Left lung (tissue), 10 donors: ENCODE data around the gene SLC12A3. TPM values are rescaled to one million over a fixed set of nuclear protein-coding genes. Genes with fewer than 3 reads are reported as not detected.
"Not testable (repeated sequence)": the region's sequence is repeated elsewhere in the genome, so short reads cannot be mapped to it uniquely, and the experiment has no call there.

Experiments used
- ATAC-seq: fragments of 200-7000 bp; cut with Tn5 transposase; one replicate; pipeline ENCODE4 v1.9.1; 2020; ENCODE audit warnings: moderate library complexity
- DNase-seq, 4 donors: peaks; one replicate each; pipeline ENCODE4 v3.0.0-alpha.2; 2013 to 2020
- H3K27ac ChIP-seq, 2 donors: fragments of 200-600 bp; sonication (generic) in 1 of 2; one replicate each; pipeline versions ENCODE4 v1.5.0 to v1.8.0; 2020 to 2021
- H3K27me3 ChIP-seq, 2 donors: fragments of 200-600 bp; sonication (generic) in 1 of 2; one replicate each; pipeline versions ENCODE4 v1.5.0 to v1.8.0; 2020 to 2021
- H3K36me3 ChIP-seq, 2 donors: fragments of 200-600 bp; sonication (generic) in 1 of 2; one replicate each; pipeline versions ENCODE4 v1.5.0 to v1.8.0; 2020 to 2021
- H3K4me1 ChIP-seq, 2 donors: fragments of 200-600 bp; one replicate each; pipeline ENCODE4 v1.8.0; 2021
- H3K4me3 ChIP-seq, 2 donors: fragments of 200-600 bp; sonication (generic) in 1 of 2; one replicate each; pipeline versions ENCODE4 v1.5.0 to v1.8.0; 2020 to 2021; ENCODE audit warnings: mild to moderate bottlenecking in 1 of 2
- H3K9me3 ChIP-seq, 2 donors: fragments of 200-600 bp; sonication (generic) in 1 of 2; one replicate each; pipeline versions ENCODE4 v1.5.0 to v1.8.0; 2020 to 2021
- CTCF ChIP-seq, 2 donors: fragments of 200-600 bp; sonication (generic) in 1 of 2; IDR thresholded peaks; one replicate each; pipeline versions ENCODE4 v1.5.0 to v1.8.0; 2021; ENCODE audit warnings: antibody characterized with exemption in 2 of 2
- intact Hi-C, 2 donors: fragments of 100-400 bp; cut with DNase I; formaldehyde crosslinking; loops; one replicate each; pipeline versions ENCODE4 v1.11.2 to v1.14.2; 2022
- polyA plus RNA-seq, 6 donors: library from polyadenylated mRNA; unstranded; fragments of 120-200 nt; gene quantifications; one replicate each; pipeline ENCODE4 v1.2.1, GENCODE V29; 2013; ENCODE audit not compliant: insufficient read length in 6 of 6
- total RNA-seq, 2 donors: library from RNA; stranded (reverse); fragmentation: NEBNext Ultra II Directional; extraction: Animal tissue kit (Norgen Biotek cat#: 25700); gene quantifications; one replicate each; pipeline ENCODE4 v1.2.1, GENCODE V29; 2021
- donor health status: DM: no; HTN: yes; CAD: no.
- donor health status: DM: no; HTN: no; CAD: no.

Gene SLC12A3
- total and polyA plus RNA-seq, 8 donors, result 0.13 to 0.49 (median 0.20) TPM; not detected in 2

GRCh38 chr16:56933828-56934598 lies 69.0 kb downstream of the SLC12A3 start:
- no peak for TF ChIP-seq CTCF (IDR thresholded peaks at IDR 0.05)
- no peaks in the 10 kb centered on the region for H3K9me3 ChIP-seq
- H3K27me3 ChIP-seq, result no peaks in the 10 kb centered on the region
- H3K27ac ChIP-seq, result peak overlapping the region; percentile 99 to 100
- H3K4me3 ChIP-seq, result peak overlapping the region; percentile 98
- intact Hi-C loops, result no loop called here
- DNase-seq (no peak), ATAC-seq (no peak)
- peaks cover 9 to 50% of the 10 kb centered on the region in 2 donors for H3K36me3 ChIP-seq
- peaks cover 21 to 69% of the 10 kb centered on the region in 2 donors for H3K4me1 ChIP-seq

- ATAC-seq, H3K27me3 ChIP-seq, DNase-seq, H3K9me3 ChIP-seq, intact Hi-C loops: not testable (repeated sequence)
- Histone ChIP-seq H3K4me3 (peak overlapping the region; percentile 98), H3K36me3 (peaks cover 9 to 56% of the 10 kb centered on the region in 2 donors), H3K4me1 (peaks cover 21 to 76% of the 10 kb centered on the region in 2 donors), H3K27ac (peak overlapping the region; percentile 20 to 50)
Observed at GRCh38 chr16:56934599-56935145, 69.7 kb downstream of the SLC12A3 start.

GRCh38 chr16:56935201-56935600 lies 70.2 kb downstream of the SLC12A3 start:
- DNase-seq (no peak), ATAC-seq (no peak)
- peaks cover 9 to 61% of the 10 kb centered on the region in 2 donors for H3K36me3 ChIP-seq
- H3K4me3 ChIP-seq, result peak overlapping the region in 1 of 2 donors; percentile 98
- no peaks in the 10 kb centered on the region for H3K27me3 ChIP-seq
- intact Hi-C loops, result no loop called here
- H3K4me1 ChIP-seq, result peaks cover 21 to 81% of the 10 kb centered on the region in 2 donors
- H3K9me3 ChIP-seq, result no peaks in the 10 kb centered on the region
- TF ChIP-seq CTCF (IDR thresholded peaks at IDR 0.05), result no peak
- peak overlapping the region in 1 of 2 donors; percentile 50 for H3K27ac ChIP-seq

GRCh38 chr16:56936491-56936890 lies 71.5 kb downstream of the SLC12A3 start:
- Histone ChIP-seq H3K27ac (no peak overlapping the region), H3K36me3 (peaks cover 9 to 74% of the 10 kb centered on the region in 2 donors), H3K9me3 (no peaks in the 10 kb centered on the region), H3K4me1 (peaks cover 13 to 82% of the 10 kb centered on the region in 2 donors), H3K4me3 (peak overlapping the region in 1 of 2 donors; percentile 98), H3K27me3 (no peaks in the 10 kb centered on the region)
- ATAC-seq, result no peak
- no peak for DNase-seq
- TF ChIP-seq CTCF (IDR thresholded peaks at IDR 0.05), result no peak
- intact Hi-C loops, result no loop called here

GRCh38 chr16:56936950-56937349 lies 71.9 kb downstream of the SLC12A3 start:
- intact Hi-C loops, result no loop called here
- Histone ChIP-seq H3K4me3 (peak overlapping the region in 1 of 2 donors; percentile 98), H3K9me3 (no peaks in the 10 kb centered on the region), H3K27ac (no peak overlapping the region), H3K27me3 (no peaks in the 10 kb centered on the region), H3K36me3 (peaks cover 9 to 79% of the 10 kb centered on the region in 2 donors), H3K4me1 (peaks cover 13 to 79% of the 10 kb centered on the region in 2 donors)
- TF ChIP-seq CTCF (IDR thresholded peaks at IDR 0.05), result no peak
- DNase-seq (no peak), ATAC-seq (no peak)
